Amygdala (tissue), 56 donors: ENCODE measurements around the gene C4orf36.

ENCODE experiments used
- DNase-seq, 56 donors: peaks; one replicate each; lab custom pipeline; 2025; lab: John Stamatoyannopoulos, UW

C4orf36 gene

DNA sequence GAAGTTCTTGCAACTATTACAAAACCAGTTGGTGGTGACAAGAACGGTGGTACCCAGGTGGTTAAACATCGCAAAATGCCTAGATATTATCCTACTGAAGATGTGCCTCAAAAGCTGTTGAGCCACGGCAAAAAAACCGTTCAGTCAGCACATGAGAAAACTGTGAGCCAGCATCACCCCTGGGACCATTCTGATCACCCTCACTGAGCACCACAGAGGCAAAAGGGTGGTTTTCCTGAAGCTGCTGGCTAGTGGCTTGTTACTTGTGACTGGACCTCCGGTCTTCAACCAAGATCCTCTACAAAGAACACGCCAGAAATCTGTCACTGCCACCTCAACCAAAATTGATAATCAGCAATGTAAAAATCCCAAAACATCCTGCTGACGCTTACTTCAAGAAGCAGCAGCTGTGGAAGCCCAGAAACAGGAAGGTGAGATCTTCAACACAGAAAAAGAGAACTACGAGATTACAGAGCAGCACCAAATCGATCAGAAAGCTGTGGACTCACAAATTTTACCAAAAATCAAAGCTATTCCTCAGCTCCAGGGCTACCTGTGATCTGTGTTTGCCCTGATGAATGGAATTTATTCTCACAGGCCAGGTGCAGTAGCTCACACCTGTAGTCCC, 21.7 kb downstream of the C4orf36 start:
- DNase-seq: no peak

DNA sequence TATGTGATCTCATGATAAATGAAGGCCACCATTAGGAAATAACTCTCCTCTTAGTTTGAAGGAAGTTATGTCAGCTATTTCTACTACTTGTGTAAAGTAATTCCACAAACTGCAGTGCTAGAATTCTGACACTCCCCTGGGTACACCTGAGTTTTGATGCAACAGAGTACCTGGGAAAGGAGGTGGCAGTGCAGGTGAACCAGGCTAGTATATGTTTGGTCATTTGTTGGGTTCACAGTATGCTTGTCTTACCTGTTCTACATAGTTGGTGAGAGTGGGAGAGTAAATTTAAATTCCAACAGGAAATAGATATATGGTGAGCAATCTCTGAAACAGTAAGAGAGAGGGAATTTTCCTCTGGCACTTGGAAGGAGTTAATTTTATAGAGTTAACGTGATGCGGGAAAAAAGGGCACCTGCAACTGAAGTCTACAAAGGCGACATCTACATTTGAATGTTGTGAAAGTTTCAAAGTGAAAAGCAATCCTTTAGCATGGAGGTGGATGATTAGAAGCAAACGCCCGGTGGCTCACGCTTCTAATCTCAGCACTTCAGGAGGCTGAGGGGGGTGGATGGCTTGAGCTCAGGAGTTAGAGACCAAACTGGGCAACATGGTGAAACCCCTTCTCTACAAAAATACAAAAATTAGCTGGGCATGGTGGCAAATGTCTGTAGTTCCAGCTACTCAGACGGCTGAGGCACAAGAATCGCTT, 34.7 kb downstream of the C4orf36 start:
- DNase-seq: no peak

DNA sequence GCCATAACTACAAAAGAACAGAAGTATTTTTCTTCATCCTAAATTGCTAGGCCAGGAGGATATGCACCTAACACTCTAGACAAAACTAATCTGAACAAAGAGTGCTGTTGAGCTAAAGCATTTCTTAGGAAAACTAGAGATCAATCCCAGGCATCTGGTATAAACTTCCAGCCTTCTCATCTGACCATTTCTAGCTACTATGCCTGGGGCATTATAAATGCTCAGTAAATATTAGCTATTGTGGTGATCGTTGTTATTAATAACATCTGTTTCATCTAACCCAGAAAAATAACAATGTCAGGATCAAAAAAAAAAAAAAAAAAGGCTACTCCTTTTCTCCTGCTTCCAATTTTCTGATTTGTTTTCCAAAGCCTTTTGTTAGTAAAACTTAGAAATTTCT, 35.3 kb downstream of the C4orf36 start:
- DNase-seq: no peak

DNA sequence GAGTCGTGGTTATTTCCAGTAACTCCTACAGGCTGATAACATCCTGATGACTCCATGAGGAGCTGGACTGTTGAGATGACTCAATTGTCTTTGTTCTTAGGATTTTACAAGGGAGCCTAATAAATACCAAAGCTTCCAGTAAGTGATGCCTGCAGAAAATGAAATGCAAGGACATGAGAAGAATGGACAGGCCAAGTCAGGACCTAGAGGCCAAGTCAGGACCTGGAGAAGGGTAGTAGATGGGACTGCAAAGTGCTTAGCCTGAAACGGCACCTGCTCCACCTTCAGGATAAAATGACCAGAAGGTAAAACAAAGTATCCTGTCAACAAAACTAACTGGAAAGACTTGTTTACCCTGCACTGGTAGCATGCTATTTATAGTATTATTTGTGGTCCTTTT, 36.6 kb downstream of the C4orf36 start:
- no peak for DNase-seq

DNA sequence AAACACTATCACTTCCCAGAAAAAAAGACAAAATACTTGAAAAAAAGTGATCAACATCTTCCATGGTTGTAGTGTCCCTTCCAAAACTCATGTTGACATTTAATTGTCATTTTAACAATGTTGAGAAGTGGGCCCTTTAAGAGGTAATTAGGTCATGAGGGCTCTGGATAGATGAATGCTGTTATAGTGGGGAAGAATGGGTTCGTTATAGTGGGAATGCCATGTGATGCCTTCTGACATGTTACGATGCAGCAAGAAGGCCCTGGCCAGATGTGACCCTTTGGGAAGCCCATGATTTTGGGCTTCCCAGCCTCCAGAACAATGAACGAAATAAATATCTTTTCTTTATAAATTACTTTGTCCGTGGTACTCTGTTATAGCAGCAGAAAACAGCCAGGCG, 39.0 kb downstream of the C4orf36 start:
- no peak for DNase-seq

DNA sequence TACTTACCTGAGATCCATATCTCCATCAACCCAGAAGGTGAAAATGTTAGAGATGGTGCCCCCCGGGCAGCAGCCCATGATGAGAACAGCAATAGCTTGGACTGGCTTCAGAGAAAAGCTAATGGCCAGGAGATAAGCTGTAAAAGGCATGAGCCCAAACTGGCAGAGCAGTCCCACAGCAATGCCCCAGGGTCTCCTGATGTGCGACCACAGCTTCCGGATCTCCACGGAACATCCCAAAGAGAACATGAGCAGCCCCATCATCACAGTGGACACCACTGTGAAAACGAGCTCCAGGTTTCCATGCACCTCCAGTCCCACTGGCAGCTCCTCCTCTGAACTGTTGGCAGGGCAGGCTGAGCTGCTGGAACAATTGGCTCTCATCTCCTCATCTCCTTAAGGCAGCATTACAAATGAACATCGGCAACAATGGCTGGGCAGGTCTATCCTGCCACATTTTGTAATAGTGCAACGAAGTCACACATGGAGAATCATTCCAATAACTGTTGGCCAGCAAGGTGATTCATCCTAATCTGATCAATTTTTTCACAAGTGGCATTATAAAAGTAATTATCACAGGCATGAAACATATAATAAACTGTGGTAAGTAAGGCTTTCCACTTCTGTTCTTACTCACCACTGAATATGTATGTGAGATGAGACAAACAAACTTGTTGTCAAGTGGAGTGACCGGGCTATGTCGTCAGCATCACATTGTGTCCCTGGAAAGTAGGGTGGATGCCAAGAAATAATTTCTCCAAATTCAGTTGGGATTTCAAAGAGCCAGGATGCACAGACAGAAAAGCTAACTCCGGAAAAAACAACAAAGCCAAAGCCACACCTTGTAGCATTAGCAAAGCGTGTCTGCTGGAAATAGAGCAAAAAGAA, 43.2 kb downstream of the C4orf36 start, which contains the start of gene SLC10A6:
Gene SLC10A6, minus strand, starts transcription at position 653 of the 888 bp plus-strand sequence. Its CDS starts 269 bp downstream, at position 384.
- peak in 4 of 56 donors; percentile 1 to 11 (median 4) for DNase-seq

DNA sequence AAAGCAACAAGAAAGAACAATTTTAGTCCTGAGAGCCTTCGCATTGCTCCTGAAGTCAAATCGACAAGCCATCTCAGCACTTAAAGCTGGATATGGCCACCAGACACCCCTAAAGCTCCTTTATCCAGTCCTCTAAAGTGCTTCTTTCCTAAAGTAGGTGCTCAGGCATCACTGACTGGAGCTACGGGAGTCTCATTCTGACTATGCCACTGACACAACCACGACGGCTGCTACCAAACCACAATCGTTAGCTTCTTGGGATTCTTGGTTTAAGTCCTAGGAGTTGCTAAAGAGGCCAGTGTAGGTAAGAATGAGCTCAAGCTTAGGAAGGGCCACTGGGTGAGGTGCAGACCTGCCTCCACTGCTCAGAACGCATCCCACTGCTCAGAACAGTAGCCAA, 44.1 kb downstream of the C4orf36 start:
- no peak for DNase-seq

DNA sequence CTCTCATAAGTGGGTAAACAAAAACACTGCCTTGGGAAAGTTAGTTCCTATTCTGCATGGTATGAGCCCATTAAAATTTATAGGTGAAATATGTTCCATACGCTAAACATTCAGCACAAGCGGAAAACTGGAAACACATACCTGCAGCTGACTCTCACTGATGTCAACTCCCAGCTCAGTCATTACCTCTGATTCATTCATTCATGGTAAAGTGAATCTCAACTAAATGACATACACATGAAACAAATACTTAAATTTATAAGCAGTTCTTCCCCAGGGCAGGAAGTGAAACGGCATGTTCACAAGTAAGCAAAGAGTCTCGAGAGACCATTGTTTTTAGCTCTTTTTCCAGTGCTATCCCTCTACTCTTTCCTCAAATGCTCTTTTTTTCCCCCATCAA, 44.7 kb downstream of the C4orf36 start:
- DNase-seq: no peak

DNA sequence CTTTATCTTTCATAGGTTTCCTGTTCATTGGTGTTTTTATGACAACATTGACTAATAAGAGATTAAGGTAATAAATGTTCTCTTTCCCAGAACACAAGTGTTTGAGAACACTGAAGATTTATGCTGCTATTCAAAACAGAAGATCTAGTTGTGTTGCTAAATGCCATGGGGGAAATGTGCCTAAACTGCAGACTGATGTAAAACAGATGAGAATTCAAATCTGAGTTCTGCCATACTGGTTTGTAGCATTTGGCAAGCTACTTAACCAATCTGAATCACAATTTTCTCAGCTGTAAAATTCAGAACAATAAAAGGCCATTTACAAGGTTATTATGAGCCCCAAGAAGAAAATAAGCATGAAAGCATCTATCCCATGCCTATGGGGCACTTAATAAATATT, 45.3 kb downstream of the C4orf36 start:
- DNase-seq: no peak

DNA sequence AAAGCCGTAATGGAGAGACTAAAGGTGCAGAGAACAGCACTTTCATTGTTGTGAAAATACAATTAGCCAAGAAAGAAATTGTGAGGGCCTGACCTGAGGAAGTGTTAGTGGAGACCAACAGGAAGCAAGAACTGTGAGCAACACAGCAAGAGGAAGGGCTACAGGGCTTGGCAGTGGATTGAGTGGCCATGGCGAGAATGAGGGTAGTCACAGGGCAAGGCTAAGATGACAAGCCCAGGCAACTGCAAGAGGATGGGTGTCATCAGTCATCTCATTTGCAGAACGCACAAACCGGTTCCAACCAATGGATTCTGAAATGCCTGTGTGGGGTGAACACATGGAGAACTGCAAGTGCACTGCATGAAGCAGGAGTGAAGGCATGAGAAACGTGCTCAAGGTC, 46.6 kb downstream of the C4orf36 start:
- DNase-seq: no peak

DNA sequence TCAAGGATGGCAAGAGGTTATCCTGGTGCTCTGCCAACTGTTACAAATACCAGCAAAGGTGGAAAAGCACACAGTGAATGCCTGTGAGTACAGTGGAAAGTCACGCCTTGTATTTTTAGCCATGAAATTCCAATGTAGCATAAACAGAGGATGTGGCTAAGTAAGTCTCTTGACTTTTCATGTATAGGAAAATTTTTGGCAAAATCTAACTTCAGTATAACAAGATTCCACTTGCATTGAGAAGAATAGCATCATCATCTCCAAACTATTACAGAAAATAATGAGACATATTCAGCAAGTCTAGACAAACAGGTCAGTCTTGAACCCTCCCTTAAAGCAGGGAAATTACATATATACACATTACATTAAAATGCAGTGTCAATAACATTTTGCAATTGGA, 50.9 kb downstream of the C4orf36 start:
- DNase-seq: no peak

DNA sequence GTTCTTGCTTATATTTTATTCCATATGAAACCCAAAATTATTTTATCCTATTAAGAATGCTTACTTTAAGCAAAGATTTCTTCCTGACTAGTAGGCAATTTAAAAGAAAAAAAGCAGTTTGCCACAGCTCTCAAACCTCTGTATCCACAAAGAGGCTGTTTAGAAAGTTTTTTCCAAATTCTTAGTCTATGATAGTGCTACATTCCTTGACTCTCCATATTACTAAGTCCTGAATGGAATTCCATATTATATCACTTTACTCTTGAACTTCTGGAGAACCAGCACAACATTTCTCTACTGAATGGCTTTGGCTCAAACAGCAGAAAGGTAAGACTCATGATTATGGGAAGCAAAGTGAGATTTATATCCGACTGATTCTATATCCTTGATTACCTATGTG, 51.4 kb downstream of the C4orf36 start:
- DNase-seq: no peak

DNA sequence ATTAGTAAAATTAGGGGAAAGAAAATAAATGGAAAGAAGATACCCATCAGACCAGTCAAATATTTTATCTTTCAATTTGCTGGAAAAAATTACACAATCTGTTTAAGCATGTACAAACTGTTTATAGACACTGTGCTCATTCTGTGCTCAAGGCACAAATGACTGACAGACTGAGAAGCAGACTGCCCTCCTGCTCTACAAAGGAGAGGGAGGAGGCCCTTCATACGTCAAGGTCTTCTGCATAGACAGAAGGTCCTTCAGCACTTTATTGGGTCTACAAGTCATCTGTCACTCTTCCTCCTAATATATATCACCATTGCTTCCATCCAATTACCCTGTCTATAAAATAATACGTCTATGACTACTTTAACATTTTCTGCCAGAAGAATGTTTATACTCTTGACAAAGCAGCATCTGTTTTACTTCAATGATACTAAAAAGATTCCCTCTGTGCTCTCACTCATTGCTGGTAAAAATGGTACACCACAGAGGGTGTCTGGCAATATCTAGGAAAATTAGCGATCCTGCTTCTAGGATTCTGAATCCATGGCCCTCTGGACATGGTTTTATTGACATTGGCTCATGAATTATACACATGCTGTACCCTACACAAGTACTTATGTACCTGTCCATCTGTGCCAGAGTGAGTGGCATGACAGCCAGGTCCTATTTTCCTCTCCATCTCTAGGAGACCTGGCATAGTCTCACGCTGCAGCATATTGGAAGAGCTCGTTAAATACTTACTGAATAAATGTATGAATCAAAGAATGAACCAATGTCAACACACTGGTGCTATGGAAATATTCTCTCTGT, 54.3 kb downstream of the C4orf36 start:
- DNase-seq: no peak

DNA sequence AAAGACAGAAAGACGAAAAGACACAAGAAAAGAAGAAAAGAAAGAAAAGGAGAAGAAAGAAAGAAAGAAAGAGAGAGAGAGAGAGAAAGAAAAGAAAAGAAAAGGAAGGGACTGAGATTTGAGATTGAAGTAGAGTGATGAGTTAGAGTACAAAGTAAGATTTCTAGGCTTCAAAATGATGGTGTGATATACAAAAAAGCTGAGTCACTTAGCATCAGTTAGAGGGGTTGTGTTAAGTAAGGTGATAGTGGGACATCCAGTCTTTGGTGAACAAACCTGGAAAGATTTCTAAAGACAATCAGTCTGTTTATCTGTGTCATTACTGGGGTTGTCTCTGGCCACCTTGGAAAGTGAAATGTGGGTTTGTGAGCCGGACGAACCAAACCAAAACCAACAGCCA, 56.5 kb downstream of the C4orf36 start:
- DNase-seq: no peak

DNA sequence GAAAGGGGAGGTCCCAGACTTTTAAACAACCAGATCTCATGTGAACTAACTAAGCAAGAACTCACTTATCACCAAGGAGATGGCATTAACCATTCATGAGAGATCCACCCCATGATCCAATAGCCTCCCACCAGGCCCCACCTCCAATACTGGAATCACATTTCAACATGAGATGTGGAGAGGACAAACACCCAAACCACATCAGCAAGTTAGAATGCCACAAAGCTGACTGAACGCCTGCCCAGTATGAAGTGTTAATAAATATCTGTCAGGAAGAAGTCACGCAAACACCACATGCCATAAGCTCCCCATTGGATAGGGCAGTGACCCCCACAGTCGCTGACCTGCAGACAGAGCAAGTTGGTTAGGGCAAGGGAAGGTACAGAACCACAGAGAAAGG, 57.3 kb downstream of the C4orf36 start:
- no peak for DNase-seq

DNA sequence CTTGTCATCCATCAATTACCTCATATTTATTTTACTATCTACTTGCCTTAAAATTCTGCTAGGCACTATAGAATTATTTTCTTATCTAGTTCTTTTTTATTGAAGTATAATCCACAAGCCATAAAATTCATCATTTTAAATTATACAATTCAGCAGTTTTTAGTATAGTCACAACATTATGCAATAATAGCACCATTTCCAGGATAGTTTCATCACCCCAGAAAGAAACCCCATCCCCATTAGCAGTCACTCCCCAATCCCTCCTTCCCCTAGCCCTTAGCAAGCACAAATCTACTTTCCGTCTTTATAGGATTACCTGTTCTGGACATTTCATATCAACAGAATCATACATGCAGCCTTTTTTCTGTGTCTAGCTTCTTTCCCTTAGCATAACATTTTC, 58.6 kb downstream of the C4orf36 start:
- DNase-seq: no peak

DNA sequence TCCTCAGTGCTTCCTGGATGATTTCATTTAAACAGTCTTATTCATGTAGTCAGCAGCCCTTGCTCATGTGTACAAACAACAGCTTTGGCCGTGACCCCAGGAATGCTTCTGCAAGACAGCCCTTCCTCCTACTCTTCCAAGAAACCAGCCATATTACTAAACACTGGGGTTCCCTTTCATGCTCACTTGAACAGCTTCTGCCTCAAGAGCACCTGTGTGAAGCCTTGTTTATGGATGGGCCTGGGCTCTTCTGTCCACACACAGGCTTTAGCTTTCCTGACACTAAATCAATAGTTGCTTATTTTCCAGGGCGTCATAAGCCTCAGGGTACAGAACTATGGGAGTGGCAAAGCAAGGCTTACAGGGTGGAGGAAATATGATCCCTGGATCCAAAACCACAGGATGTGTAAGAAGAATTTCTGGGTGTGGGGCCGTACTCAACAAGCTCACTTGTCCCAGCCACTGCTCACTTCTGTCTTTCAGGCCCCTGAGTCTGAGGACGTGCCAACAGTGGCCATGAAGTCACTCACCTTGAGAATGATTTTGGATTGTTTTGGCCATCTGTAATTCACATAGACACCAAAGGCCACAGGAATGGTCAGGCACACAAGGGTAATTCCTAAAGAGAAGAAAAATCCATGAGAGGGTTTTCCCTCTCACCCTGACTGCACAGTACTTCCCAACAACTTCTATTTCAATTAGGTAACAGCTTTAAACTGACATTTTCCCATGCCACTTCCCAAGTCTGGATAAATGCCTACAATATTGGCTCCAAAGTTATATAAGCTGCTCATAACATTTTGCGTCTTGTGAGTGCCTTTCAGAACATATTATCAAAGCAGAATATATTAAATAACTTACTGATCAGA, 60.7 kb downstream of the C4orf36 start:
- DNase-seq: no peak
